Activated T-cell treated with anti-CD3 and anti-CD28 coated beads, Interleukin-2, amount 50 U/mL, for 72 hours (primary cell): ENCODE data around the gene HHLA2. TPM values are rescaled to one million over a fixed set of nuclear protein-coding genes. Genes with fewer than 3 reads are reported as not detected.

ENCODE experiments used
- ATAC-seq, 2 donors: fragments of 150-1000 bp; cut with Tn5 transposase; replicated peaks in 1 of 2; 2 replicates each; pipeline ENCODE4 v1.10.0; 2021; ENCODE audit warnings: moderate library complexity in 2 of 2, mild to moderate bottlenecking in 1 of 2
- DNase-seq, 2 donors: peaks; one replicate each; pipeline ENCODE4 v3.0.0; 2021 to 2022; ENCODE audit warnings: mixed read lengths in 1 of 2
- H3K27ac Mint-ChIP-seq: one replicate; pipeline ENCODE4 v1.8.0; 2022; ENCODE audit warnings: mild to moderate bottlenecking, moderate library complexity, mixed read lengths
- H3K27me3 Mint-ChIP-seq: one replicate; pipeline ENCODE4 v1.8.0; 2022; ENCODE audit warnings: low read depth, mixed read lengths
- H3K36me3 Mint-ChIP-seq, 2 donors: one replicate each; pipeline ENCODE4 v1.8.0; 2022; ENCODE audit warnings: mixed read lengths in 2 of 2, mild to moderate bottlenecking in 1 of 2; ENCODE audit not compliant: insufficient read depth in 2 of 2
- H3K4me1 Mint-ChIP-seq: one replicate; pipeline ENCODE4 v1.8.0; 2022; ENCODE audit warnings: low read depth, mixed read lengths
- H3K4me3 Mint-ChIP-seq, 2 donors: one replicate each; pipeline ENCODE4 v1.8.0; 2022; ENCODE audit warnings: mild to moderate bottlenecking in 2 of 2, mixed read lengths in 2 of 2, moderate library complexity in 2 of 2
- H3K9me3 Mint-ChIP-seq, 2 donors: one replicate each; pipeline ENCODE4 v1.8.0; 2022; ENCODE audit warnings: mixed read lengths in 2 of 2
- total RNA-seq, 2 donors: library from RNA; stranded (reverse); gene quantifications; one replicate each; pipeline ENCODE4 v1.2.3, GENCODE V29; 2022

Gene HHLA2
- total RNA-seq, 2 donors from 2014 or later: 1.9 TPM

- Mint-ChIP-seq H3K9me3 (no peaks in the 10 kb centered on the region), H3K36me3 (no peaks in the 10 kb centered on the region), H3K27ac (no peak overlapping the region), H3K4me3 (no peak overlapping the region), H3K4me1 (peaks cover 11% of the 10 kb centered on the region), H3K27me3 (peaks cover 9% of the 10 kb centered on the region)
- DNase-seq (no peak), ATAC-seq (no peak)
These were observed 112.8 kb downstream of the HHLA2 start for GRCh38 chr3:108408883-108409799.

- DNase-seq: no peak
- Mint-ChIP-seq H3K36me3 (no peaks in the 10 kb centered on the region), H3K27me3 (peaks cover 13% of the 10 kb centered on the region), H3K27ac (no peak overlapping the region), H3K4me3 (no peak overlapping the region), H3K4me1 (peaks cover 11% of the 10 kb centered on the region), H3K9me3 (no peaks in the 10 kb centered on the region)
- no peak for ATAC-seq
These were observed 113.4 kb downstream of the HHLA2 start for GRCh38 chr3:108409800-108410178.

GRCh38 chr3:108410531-108410984, 114.2 kb downstream of the HHLA2 start:
- ATAC-seq (no peak), DNase-seq (no peak)
- no peaks in the 10 kb centered on the region for H3K9me3 Mint-ChIP-seq
- peaks cover 13% of the 10 kb centered on the region for H3K4me1 Mint-ChIP-seq
- H3K27ac Mint-ChIP-seq: no peak overlapping the region
- H3K27me3 Mint-ChIP-seq: peaks cover 13% of the 10 kb centered on the region
- no peak overlapping the region for H3K4me3 Mint-ChIP-seq
- H3K36me3 Mint-ChIP-seq: no peaks in the 10 kb centered on the region

GRCh38 chr3:108412121-108412750, 115.9 kb downstream of the HHLA2 start:
- no peak overlapping the region for H3K27ac Mint-ChIP-seq
- peaks cover 19% of the 10 kb centered on the region for H3K4me1 Mint-ChIP-seq
- ATAC-seq (no peak), DNase-seq (no peak)
- no peak overlapping the region for H3K4me3 Mint-ChIP-seq
- no peaks in the 10 kb centered on the region for H3K36me3 Mint-ChIP-seq
- peaks cover 13% of the 10 kb centered on the region for H3K27me3 Mint-ChIP-seq
- H3K9me3 Mint-ChIP-seq: no peaks in the 10 kb centered on the region

GRCh38 chr3:108414007-108414406, 117.7 kb downstream of the HHLA2 start:
- DNase-seq (no peak), ATAC-seq (no peak)
- H3K4me1 Mint-ChIP-seq: peaks cover 18% of the 10 kb centered on the region
- H3K27me3 Mint-ChIP-seq: peaks cover 13% of the 10 kb centered on the region
- no peaks in the 10 kb centered on the region for H3K9me3 Mint-ChIP-seq
- H3K36me3 Mint-ChIP-seq: no peaks in the 10 kb centered on the region
- H3K27ac Mint-ChIP-seq: no peak overlapping the region
- H3K4me3 Mint-ChIP-seq: no peak overlapping the region

- H3K4me1 Mint-ChIP-seq: peaks cover 22% of the 10 kb centered on the region
- ATAC-seq (no peak), DNase-seq (no peak)
- H3K4me3 Mint-ChIP-seq: no peak overlapping the region
- no peaks in the 10 kb centered on the region for H3K9me3 Mint-ChIP-seq
- H3K27ac Mint-ChIP-seq: no peak overlapping the region
- peaks cover 13% of the 10 kb centered on the region for H3K27me3 Mint-ChIP-seq
- no peaks in the 10 kb centered on the region for H3K36me3 Mint-ChIP-seq
These were observed 119.3 kb downstream of the HHLA2 start for GRCh38 chr3:108415661-108416060.

GRCh38 chr3:108416111-108416869, 119.9 kb downstream of the HHLA2 start:
- no peaks in the 10 kb centered on the region for H3K36me3 Mint-ChIP-seq
- ATAC-seq (peak; percentile 79 to 81), DNase-seq (no peak)
- peaks cover 13% of the 10 kb centered on the region for H3K27me3 Mint-ChIP-seq
- no peaks in the 10 kb centered on the region for H3K9me3 Mint-ChIP-seq
- H3K4me3 Mint-ChIP-seq: peak overlapping the region; percentile 4 to 16
- peaks cover 22% of the 10 kb centered on the region for H3K4me1 Mint-ChIP-seq
- peak overlapping the region; percentile 64 for H3K27ac Mint-ChIP-seq

- DNase-seq: peak; percentile 5 to 14
- no peaks in the 10 kb centered on the region for H3K36me3 Mint-ChIP-seq
- H3K4me1 Mint-ChIP-seq: peaks cover 16% of the 10 kb centered on the region
- H3K27ac Mint-ChIP-seq: no peak overlapping the region
- H3K9me3 Mint-ChIP-seq: no peaks in the 10 kb centered on the region
- peak; percentile 76 to 78 for ATAC-seq
- H3K27me3 Mint-ChIP-seq: no peaks in the 10 kb centered on the region
- H3K4me3 Mint-ChIP-seq: no peak overlapping the region
These were observed 124.6 kb downstream of the HHLA2 start for GRCh38 chr3:108420926-108421325.

Other genes with a start within 250 kb of the HHLA2 start
- 100 to 1,000 TPM; 139 to 153 TPM for gene CD47, start 205.5 kb upstream of the HHLA2 start, total RNA-seq
- 10 to 100 TPM; 19.6 to 23.0 TPM for gene IFT57, start 74.1 kb upstream of the HHLA2 start, total RNA-seq
- gene MYH15, start 214.0 kb downstream of the HHLA2 start, total RNA-seq: 1 to 10 TPM; 1.3 to 1.8 TPM